Stimulated activated CD8-positive, alpha-beta memory T cell treated with anti-CD3 and anti-CD28 coated beads, Interleukin-4, amount 100 ng/mL, for 1 hour (primary cell): ENCODE measurements around the gene TBX5.

Experiments
- DNase-seq, 2 donors: peaks; one replicate each; pipeline ENCODE4 v3.0.0-alpha.2; 2020; ENCODE audit warnings: low read depth in 2 of 2, low spot score in 1 of 2

TBX5 gene

GRCh38 chr12:114327765-114328164 lies 78.2 kb downstream of the TBX5 start:
- no peak for DNase-seq

DNA sequence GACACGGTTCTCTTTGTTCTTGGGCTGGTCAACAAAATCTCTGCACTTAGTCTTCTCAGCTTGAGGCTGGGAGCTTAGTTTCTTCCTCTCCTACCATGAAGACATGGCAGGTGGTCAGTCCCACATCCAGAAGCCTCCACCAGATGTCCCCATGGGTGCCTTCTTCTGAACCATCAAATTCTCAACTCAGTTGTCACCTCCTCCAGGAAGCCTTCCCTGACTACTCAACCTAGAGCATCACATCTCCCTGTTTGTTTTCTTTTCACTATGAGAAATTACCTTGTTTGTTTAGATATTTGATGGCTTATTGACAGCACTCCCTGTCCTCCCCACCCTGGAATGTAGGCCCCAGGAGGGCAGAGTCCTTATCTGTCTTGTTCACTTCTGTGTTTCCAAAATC lies 84.4 kb downstream of the TBX5 start:
- no peak for DNase-seq

DNA sequence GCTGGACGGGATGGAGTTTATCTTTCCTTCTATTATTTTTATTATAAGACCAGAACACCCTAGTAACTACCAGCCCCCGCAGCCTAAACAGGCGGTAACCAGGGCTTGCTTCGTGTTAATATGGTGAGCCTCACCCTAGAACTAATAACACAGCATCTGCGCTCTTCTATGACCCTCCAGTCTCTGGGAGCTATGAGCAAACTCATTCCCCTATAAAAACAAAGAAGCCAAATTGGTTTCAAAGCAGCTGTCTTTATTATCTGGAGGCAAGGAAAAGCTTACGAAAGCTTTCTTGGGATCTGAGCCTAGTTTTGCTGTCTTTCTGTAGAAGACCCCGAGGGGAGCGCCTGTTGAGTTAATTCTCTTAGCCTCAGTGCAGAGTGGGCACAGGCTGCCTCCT lies 85.0 kb downstream of the TBX5 start:
- no peak for DNase-seq

DNA sequence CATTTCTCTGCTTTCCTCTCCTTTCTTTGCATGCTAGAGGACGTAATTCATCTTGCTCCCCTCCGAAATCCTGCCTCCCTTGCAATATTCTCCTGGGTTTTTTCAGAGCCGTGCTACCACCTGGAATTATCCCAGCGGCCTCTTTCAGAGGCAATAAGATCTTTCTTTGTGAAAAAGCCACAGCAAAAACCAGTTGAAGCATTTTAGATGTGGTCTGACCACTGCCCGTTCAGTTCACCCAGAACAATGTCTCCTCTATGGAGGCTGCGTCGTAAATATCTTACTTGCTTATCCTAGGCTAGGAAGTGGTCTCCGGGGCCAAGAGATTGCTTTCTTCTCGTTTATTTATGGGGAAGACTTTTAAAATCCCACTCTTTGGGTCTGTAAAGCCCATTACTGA lies 85.8 kb downstream of the TBX5 start:
- DNase-seq, result no peak

GRCh38 chr12:114319422-114319821 lies 86.5 kb downstream of the TBX5 start:
- no peak for DNase-seq

DNA sequence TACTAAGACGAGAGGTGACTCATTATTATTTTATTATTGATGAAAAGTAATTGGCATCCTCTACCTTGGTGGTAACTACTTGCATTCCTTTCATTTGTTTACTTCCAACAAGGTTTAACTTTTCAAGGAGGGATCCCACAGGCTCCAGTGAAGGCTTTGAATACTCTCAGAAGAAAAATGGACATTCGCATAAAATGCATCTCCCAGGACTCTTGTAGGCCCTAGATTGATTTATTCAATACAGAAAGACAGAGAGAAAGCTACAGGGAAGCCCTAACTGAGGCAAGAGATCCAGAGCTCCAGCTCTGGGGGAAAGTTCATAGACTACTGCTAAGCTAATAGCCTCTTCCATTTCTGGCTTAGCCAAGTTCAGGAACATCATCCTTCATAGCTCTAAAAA lies 87.0 kb downstream of the TBX5 start:
- no peak for DNase-seq

DNA sequence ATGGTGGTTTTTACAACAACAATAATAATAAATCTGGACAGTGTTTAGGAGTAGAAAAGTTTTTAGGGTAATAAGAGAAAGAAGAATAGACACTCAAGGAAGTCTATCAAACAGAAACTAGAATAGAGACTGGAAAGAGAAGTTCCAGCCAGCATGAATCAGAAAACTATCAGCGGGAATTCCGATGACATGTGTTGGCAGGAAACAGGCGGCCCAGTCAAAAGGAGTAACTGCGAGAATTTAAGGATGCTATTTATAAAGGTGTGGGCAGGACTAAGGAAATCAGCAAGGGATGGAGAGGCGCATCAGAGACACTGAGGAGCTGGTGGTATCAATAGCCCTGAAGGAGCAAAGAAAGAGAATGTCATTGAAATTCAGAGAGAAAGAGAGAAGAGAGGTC lies 89.9 kb downstream of the TBX5 start:
- DNase-seq, result no peak

GRCh38 chr12:114314974-114315720 lies 90.8 kb downstream of the TBX5 start:
- DNase-seq, result no peak

DNA sequence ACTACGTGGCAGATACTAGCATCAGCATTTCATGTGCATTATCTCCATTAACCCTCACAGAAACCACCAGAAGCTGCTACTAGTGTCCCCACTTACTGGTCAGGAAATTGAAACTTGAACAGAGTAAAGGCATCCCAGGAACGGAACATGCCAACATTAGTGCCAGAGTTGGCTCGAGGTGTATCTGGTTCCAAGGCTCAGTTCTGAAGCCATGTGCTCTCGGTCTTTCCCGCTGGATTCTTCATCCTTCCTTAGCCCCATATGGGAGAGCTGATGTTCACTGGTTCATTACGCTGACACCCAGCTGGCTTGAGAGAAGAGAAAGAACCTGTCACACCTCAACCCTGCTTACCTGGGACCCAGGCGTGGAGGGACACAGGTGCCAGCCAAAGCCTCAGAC lies 91.5 kb downstream of the TBX5 start:
- no peak for DNase-seq

DNA sequence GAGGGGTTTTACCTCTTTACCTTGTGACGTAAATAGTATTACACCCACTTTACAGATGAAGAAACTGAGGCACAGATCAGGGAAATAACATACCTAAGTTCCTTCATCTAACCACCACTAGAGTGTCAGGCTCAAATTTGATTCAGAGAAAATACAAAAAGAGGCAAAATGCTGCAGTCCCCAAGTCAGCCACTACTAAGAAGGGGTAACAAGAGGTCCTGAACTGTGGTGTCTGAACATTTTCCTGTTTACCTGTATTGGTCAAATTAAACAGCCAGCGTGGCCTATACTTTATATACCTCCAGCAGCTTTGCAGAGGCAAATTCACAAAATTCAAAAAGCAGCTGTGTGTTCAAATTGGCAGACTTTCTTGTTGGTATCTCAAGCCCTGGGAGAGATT lies 92.0 kb downstream of the TBX5 start:
- no peak for DNase-seq

DNA sequence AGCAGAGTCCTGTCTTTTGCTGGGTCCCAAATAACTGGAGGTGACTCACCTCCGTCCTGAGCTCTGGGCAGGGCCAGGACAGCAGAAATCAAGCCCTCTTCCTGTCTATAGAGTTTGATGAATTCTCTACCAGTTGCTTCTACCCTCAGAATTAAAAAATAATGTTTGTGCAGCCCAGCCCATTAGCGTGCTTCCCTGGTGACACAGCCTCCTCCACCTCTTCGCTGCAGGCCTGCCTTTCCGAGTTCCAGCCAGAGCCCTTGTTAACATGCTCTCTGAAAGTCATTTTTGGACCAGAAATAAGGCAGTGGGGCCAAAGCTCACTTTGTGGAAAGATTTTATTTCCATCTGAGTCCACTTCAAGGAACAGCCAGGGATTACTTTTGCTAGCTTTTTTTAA lies 94.0 kb downstream of the TBX5 start:
- no peak for DNase-seq

GRCh38 chr12:114306646-114307045 lies 99.3 kb downstream of the TBX5 start:
- no peak for DNase-seq

DNA sequence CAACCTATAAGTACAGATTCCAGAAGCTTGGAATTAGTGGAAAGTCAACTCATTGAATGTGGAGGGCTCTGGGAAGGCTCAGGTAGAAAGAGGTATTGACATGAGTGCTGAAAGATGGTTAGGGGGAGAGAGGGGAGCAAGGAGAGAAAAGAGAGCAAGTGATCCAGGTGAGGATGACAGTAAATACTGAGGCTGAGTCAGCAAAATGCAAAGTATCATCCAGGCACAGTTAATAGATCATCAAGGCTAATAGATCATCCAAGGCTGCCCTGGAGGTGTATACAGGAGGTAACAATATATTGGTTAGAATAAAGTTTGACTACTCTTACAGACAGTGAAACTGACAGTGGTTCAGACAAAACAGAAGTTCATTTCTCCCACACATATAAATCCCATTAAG lies 100.5 kb downstream of the TBX5 start:
- no peak for DNase-seq
